GM12874 (cell line): ENCODE data around the gene POC5.

ENCODE experiments used
- TF ChIP-seq, protein P1 (sequence below): IDR thresholded peaks from 2 replicates; pipeline ENCODE4 v1.5.1; 2011; ENCODE audit warnings: low read depth, mild to moderate bottlenecking, control low read depth, low read length, moderate library complexity; ENCODE audit not compliant: insufficient read depth

Gene POC5

DNA sequence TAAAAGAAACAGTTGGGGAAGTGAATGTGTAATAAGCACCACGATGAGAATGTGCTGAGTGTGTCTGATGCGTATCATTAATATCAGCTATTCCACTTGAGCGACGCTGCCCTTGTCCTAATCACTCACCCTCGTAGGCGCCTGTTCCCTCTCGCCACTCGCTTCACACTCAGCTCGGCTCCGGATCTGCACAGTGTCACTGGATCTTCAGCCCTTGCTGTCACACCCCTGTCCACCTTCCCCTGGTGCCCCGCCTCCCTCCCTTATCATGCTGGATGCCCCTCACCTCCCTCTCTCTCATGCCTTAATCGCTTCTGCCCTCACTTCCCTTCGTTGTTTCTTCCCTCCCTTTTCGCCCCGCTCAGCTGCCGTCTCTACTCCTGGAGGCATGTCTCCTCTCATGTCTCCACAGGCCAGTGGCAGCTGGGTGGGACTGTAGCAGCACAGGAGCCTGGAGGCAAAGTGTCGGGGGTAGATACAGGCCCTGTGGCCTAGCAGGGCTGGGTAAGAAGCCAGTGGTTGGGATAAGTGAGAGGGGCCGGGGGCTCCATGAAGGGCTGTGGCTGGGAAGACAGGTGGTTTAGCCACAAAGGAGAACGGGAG is 62.4 kb downstream of the POC5 start:
- TF ChIP-seq, protein P1, sequence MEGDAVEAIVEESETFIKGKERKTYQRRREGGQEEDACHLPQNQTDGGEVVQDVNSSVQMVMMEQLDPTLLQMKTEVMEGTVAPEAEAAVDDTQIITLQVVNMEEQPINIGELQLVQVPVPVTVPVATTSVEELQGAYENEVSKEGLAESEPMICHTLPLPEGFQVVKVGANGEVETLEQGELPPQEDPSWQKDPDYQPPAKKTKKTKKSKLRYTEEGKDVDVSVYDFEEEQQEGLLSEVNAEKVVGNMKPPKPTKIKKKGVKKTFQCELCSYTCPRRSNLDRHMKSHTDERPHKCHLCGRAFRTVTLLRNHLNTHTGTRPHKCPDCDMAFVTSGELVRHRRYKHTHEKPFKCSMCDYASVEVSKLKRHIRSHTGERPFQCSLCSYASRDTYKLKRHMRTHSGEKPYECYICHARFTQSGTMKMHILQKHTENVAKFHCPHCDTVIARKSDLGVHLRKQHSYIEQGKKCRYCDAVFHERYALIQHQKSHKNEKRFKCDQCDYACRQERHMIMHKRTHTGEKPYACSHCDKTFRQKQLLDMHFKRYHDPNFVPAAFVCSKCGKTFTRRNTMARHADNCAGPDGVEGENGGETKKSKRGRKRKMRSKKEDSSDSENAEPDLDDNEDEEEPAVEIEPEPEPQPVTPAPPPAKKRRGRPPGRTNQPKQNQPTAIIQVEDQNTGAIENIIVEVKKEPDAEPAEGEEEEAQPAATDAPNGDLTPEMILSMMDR = no peak

DNA sequence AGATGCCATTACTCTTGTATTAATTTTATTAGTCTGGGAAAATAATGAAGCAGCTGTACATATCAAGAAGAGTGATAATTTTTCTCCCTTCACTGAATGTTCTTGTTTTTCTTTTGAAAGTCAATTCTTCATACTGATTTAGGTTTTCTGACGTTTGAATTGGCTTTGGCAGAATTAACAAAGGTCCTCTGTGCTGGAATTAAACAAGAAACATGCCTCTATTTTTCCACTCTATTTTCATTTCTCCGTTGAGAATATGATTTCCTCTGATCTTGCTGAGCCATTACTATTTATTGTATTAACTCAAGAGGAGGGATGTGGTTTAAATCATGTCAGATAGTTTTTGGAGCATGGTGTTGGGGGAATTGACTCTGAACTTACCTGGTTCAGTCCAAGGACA is 63.7 kb downstream of the POC5 start:
- TF ChIP-seq, protein P1 = no peak

DNA sequence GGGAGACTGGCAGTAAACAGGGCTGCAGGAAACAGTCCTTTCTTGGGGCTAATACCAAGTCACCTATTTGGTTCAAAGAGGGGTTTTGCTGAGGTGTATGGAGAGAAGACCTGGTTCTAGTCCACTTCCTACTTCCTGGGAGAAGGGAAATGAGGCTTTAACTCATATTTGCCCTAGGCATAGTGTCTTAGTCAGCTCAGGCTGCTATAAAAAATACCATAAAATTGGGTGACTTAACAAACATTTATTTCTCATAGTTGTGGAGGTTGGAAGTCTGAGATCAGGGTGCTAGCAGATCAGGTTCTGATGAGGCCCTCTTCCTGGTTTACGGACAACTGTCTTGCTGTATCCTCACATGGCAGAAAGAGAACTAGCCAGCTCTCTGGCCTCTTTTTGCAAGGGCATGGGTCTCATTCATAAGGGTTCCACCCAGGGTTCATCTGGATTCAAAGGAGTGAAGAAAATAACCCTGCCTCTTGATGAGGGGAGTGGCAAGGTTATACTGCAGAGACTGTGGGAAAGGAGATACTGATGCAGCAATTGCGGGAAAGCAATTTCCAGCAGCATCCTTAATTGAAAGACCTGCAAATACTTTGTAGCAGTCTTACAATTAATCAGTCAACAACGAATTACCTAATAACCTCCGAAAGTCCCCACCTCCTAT is 65.5 kb downstream of the POC5 start:
- TF ChIP-seq, protein P1 = no peak

DNA sequence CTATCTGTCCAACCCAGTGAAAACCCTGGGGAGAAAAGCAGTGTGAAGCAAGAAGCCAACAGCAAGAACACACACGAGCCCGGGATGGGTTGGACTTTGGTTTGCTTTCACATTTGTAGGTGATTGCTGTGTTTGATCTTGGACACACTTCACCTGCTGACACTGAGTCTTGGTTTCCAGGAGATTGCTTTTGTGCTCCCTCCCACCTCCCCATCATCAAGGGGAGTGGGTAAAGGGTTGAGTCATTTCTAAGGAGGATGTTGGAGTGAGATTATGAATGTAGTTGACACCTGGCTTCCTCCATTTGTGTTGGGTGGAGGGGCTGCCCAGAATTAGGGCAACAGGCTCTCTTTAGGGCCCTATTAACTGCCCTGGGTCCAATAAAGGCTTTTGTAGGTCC is 68.5 kb downstream of the POC5 start:
- TF ChIP-seq, protein P1 = no peak

DNA sequence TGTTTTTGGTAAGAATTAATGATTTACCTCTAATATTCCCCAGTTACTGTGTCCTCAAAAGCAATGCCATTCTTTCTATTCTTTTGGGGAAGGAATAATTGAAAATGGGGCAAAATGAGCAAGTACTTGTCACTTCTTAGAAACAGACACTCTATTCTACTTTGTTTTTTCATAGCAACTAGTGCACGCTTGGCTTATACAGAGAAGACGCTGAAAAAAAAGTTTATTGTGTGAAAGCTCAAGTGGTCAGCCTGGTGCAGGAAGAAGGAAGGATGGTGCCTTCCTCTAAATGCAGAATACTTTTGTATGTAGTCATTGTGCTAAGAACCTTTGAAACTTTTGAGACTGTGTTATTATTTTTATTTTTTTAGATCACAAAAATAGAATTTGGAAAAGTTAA is 76.4 kb downstream of the POC5 start:
- TF ChIP-seq, protein P1 = no peak

DNA sequence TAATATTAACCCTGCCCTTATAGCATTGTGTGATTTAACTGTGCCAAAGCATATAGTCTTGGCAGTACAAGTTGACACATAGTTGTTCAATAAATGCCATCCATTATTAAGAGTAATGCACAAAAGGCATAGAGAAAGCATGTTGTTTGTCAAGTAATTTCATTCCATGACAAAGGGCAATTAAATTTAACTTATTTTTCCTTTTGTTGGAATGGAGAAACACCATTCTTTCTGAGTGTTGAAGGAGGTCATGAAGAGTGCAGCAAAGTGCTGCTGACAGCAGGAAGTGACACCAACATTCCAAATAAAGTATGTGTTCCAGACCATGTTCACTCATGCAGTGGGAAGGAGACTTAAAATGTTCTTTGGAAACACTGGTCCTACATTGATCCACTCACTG is 76.8 kb downstream of the POC5 start:
- TF ChIP-seq, protein P1 = no peak

DNA sequence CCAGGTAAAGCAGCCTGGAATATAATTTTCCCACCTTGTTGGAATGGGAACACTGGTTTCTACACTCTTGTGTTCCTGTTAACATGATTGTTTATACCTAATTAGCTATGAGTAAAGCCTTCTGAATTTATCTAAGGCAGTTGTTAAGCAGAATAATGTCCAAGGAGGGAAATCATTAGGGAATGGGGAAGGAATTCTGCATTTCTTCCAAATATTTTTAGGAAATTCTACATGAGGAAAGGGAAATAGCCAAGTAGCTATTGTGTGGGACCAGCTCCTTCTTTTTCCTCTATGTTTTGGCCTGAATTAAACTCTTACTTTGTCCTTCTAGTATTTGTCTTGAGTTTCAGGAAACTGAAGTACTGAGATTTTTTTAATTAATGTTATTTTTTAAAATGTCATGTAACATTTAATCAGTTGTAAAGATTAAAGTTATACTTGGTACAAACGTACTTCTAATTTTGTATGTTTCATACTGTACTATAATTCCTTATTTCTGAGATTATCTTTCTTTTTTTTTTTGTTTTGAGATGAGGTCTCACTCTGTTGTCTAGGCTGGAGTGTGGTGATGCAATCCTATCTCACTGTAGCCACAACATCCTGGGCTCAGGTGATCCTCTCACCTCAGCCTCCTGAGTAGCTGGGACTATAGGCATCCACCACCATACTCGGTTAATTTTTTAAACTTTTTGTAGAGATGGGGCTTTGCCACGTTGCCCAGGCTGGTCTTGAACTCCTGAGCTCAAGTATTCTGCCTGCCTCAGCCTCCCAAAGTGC is 77.5 kb downstream of the POC5 start:
- TF ChIP-seq, protein P1 = no peak
